Panc1 (cell line): ENCODE results near the gene UBL4A.

Source experiments
- CTCF ChIP-seq: fragments of 450-650 bp; IDR thresholded peaks from 2 replicates; pipeline ENCODE4 v1.5.1; 2017; ENCODE audit warnings: mild to moderate bottlenecking
- POLR2AphosphoS5 ChIP-seq: IDR thresholded peaks from 2 replicates; pipeline ENCODE4 v1.6.1; 2012; ENCODE audit warnings: mild to moderate bottlenecking, low read depth, low read length, moderate library complexity
- REST ChIP-seq, 2 experiments: IDR thresholded peaks; 2 replicates each; pipeline ENCODE4 v1.6.1; 2011 to 2012; ENCODE audit warnings: low read depth in 2 of 2, control low read depth in 1 of 2, low read length in 1 of 2, mild to moderate bottlenecking in 1 of 2, moderate library complexity in 1 of 2; ENCODE audit not compliant: insufficient read depth in 1 of 2
- SIN3A ChIP-seq: IDR thresholded peaks from 2 replicates; pipeline ENCODE4 v1.6.1; 2012; ENCODE audit warnings: low read depth, mild to moderate bottlenecking, low read length, moderate library complexity, borderline replicate concordance; ENCODE audit not compliant: insufficient read depth

GRCh38 chrX:154490414-154491083 is 4.1 kb upstream of the UBL4A start, which contains the start of gene SLC10A3:
- no peak for TF ChIP-seq CTCF
- no peak; a peak in 1 of 4 replicates for TF ChIP-seq REST (IDR thresholded peaks at IDR 0.05; ENCODE audit: insufficient read depth in 1 of 2, low read depth in 2 of 2, low read length in 1 of 2)
- TF ChIP-seq POLR2AphosphoS5 = peak; percentile 83
- 0 out of 2 replicates have a peak, but pooled peaks have one; percentile 60 for TF ChIP-seq SIN3A
